C4-2B (cell line): ENCODE data around the gene GNA15.

Experiments used
- H3K27ac ChIP-seq: fragments of 450-650 bp; 2 replicates; pipeline ENCODE4 v1.5.1; 2017
- CTCF ChIP-seq: fragments of 450-650 bp; conservative IDR thresholded peaks from 2 replicates; pipeline ENCODE4 v1.5.1; 2017; ENCODE audit warnings: mild to moderate bottlenecking
- ZFX ChIP-seq: fragments of 450-650 bp; IDR thresholded peaks from 2 replicates; pipeline ENCODE4 v1.6.1; 2017

GNA15 gene

GRCh38 chr19:3108775-3109174, 27.1 kb upstream of the GNA15 start:
- no peak overlapping the region for H3K27ac ChIP-seq
- TF ChIP-seq ZFX (no peak), CTCF (peak; percentile 95)

GRCh38 chr19:3109491-3109890, 26.3 kb upstream of the GNA15 start:
- no peak overlapping the region for H3K27ac ChIP-seq
- TF ChIP-seq CTCF (no peak), ZFX (no peak)

GRCh38 chr19:3110126-3110825, 25.6 kb upstream of the GNA15 start:
- no peak overlapping the region for H3K27ac ChIP-seq
- TF ChIP-seq CTCF (no peak), ZFX (no peak)

- no peak overlapping the region for H3K27ac ChIP-seq
Measured at GRCh38 chr19:3111586-3112247, 24.1 kb upstream of the GNA15 start.

GRCh38 chr19:3112375-3113099, 23.3 kb upstream of the GNA15 start:
- no peak overlapping the region for H3K27ac ChIP-seq
- TF ChIP-seq ZFX (no peak), CTCF (no peak)

More at GRCh38 chr19:3111586-3112247, 24.1 kb upstream of the GNA15 start:
- TF ChIP-seq CTCF (no peak), ZFX (no peak)

- TF ChIP-seq CTCF (no peak), ZFX (no peak)
Measured at GRCh38 chr19:3113100-3114017, 22.5 kb upstream of the GNA15 start.

More at GRCh38 chr19:3113100-3114017, 22.5 kb upstream of the GNA15 start:
- no peak overlapping the region for H3K27ac ChIP-seq
